Measurements from ENCODE around the gene MACROD1.
A peak's percentile ranks its signal among the peaks of the same experiment; 100 is the strongest.

MACROD1 gene

DNA sequence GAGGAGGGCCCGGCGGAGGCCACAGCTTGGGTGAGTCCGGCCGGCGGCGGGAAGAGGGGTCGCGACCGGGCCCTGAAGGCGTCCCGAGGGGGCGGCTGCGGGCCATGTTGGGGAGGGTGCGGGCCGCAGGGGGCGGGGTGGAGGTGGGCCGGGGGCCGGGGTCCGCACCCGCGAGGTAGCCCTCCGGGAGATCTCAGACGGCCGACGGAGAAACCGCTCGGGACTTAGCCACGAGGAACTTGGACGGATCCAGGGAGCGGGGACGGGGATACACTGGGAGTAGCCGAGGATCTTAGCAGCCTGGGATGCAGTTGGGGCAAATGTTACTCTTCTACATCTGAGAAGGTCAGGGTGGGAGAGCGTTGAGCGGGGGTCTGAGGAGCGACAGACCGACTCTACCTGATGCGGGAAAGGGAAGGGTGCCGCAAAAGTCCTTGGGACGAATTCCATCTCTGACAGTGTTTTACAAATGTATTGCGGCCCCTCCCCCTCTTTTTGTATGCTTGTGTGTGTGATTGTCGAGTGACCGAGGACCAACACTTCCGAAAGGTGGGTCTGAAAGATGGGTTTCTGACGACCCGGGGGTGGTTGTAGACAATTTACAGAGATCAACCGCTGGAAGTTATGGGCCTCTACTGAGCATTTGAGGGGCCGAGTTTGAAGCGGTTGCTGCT, 20.7 kb upstream of the MACROD1 start:
- Histone ChIP-seq H3K36me3 (ENCODE audit: control insufficient read depth in 1 of 2, insufficient read depth in 2 of 2, low read length in 2 of 2) (peaks cover 7 to 8% of the 10 kb centered on the region in 2 experiments), H4K12ac (ENCODE audit: low read depth, low read length) (peak overlapping the region; percentile 51), H3K4ac (ENCODE audit: low read depth, low read length) (peak overlapping the region; percentile 82), H3K4me3 (ENCODE audit: low read depth, low read length) (no peak overlapping the region), H2AFZ (ENCODE audit: insufficient read depth, low read length, poor library complexity) (no peak overlapping the region), H3K14ac (ENCODE audit: low read length) (peak overlapping the region; percentile 86), H2BK5ac (ENCODE audit: low read depth, low read length, poor library complexity) (no peak overlapping the region), H3K79me1 (ENCODE audit: low read length) (peaks cover 8% of the 10 kb centered on the region), H4K8ac (ENCODE audit: low read depth, low read length) (peak overlapping the region; percentile 23), H3K9me3 (ENCODE audit: insufficient read depth, low read depth, low read length) (no peaks in the 10 kb centered on the region), H3K27me3 (ENCODE audit: insufficient read depth, low read length) (no peaks in the 10 kb centered on the region), H3K23ac (ENCODE audit: low read length) (no peak overlapping the region), H3K27ac (ENCODE audit: low read depth, low read length) (peak overlapping the region; percentile 63), H2AK5ac (ENCODE audit: low read length) (peak overlapping the region; percentile 90), H4K91ac (ENCODE audit: low read depth, low read length) (peak overlapping the region; percentile 84), H3K4me2 (ENCODE audit: low read length) (no peak overlapping the region), H2BK12ac (ENCODE audit: low read length) (no peak overlapping the region), H2BK120ac (ENCODE audit: insufficient read depth, low read length, poor library complexity) (no peak overlapping the region), H3K4me1 (ENCODE audit: control insufficient read depth in 1 of 2, insufficient read depth in 2 of 2, low read length in 2 of 2) (peaks cover 0 to 3% of the 10 kb centered on the region in 2 experiments), H3K9ac (ENCODE audit: low read length) (peak overlapping the region; percentile 86), H3K18ac (ENCODE audit: low read length) (peak overlapping the region; percentile 64), H3K79me2 (ENCODE audit: control insufficient read depth, insufficient read depth, low read length, poor library complexity) (peaks cover 23% of the 10 kb centered on the region)
- DNase-seq, result no peak
- no CpG with 5 or more reads among the region's 48 CpGs for WGBS (ENCODE audit: extremely low coverage, insufficient coverage, insufficient read length)

DNA sequence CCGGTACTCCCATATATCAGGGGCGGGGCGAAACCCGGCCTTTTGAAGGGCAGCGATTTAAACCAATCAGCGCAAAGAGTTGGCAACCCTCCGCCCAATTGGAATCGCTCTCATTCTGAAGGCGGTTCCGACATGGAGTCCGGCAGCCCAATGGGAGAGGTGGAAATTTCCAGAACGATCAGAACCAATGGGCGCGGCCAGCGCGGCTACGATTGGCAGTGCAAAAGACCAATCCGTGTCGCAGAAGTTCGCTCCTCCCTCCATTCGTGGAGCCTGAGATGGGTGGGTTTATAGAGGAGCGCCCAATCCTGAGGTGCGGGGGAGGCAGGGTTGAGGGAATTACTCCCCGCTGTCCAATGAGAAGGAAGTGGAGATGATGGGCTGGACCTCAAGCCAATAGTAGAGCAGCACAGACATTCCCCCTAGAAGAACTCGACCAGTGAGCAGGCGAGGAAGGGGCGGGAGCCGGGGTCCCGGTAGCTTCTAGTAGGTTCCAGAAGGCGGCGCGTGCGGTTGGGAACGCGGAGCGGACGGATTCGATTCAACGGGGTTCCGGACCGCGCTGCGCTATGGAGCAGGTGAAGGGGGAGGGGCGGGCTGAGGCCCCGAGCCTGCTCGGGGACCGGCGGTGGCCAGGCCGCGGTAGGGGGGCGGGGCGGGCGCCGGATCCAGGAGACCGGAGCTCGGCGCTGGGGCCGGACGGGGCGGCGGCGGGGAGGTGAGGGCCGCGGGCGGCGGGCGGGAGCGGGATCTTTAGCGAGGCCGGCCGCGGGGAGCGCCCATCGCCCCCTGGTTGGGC, 20.0 kb upstream of the MACROD1 start, which contains the start of gene STIP1:
TSS of gene STIP1 (plus strand) at position 479 of the 799 bp plus-strand sequence. CDS start at position 570, 91 bp downstream.
- H2AK5ac ChIP-seq (ENCODE audit: low read length), result peak within 1 kb of the TSS; percentile 90
- H4K91ac ChIP-seq (ENCODE audit: low read depth, low read length), result peak within 1 kb of the TSS; percentile 84
- peak within 1 kb of the TSS; percentile 82 for H3K4ac ChIP-seq (ENCODE audit: low read depth, low read length)
- no peak within 1 kb of the TSS for H3K23ac ChIP-seq (ENCODE audit: low read length)
- H3K4me3 ChIP-seq (ENCODE audit: low read depth, low read length), result peak within 1 kb of the TSS; percentile 79
- H3K18ac ChIP-seq (ENCODE audit: low read length), result peak within 1 kb of the TSS; percentile 97
- peak within 1 kb of the TSS; percentile 72 for H2BK120ac ChIP-seq (ENCODE audit: insufficient read depth, low read length, poor library complexity)
- H2BK5ac ChIP-seq (ENCODE audit: low read depth, low read length, poor library complexity), result peak within 1 kb of the TSS; percentile 77
- peak within 1 kb of the TSS; percentile 92 for H4K8ac ChIP-seq (ENCODE audit: low read depth, low read length)
- no peak within 1 kb of the TSS for H2BK12ac ChIP-seq (ENCODE audit: low read length)
- H3K27me3 ChIP-seq (ENCODE audit: insufficient read depth, low read length), result no peaks in the 10 kb centered on the region
- H3K9ac ChIP-seq (ENCODE audit: low read length), result peak within 1 kb of the TSS; percentile 86
- H3K4me2 ChIP-seq (ENCODE audit: low read length), result peak within 1 kb of the TSS; percentile 69
- peaks cover 23% of the 10 kb centered on the region for H3K79me2 ChIP-seq (ENCODE audit: control insufficient read depth, insufficient read depth, low read length, poor library complexity)
- H4K12ac ChIP-seq (ENCODE audit: low read depth, low read length), result peak within 1 kb of the TSS; percentile 79
- peaks cover 5 to 7% of the 10 kb centered on the region in 2 experiments for H3K36me3 ChIP-seq (ENCODE audit: control insufficient read depth in 1 of 2, insufficient read depth in 2 of 2, low read length in 2 of 2)
- H3K27ac ChIP-seq (ENCODE audit: low read depth, low read length), result peak within 1 kb of the TSS; percentile 89
- peaks cover 0 to 5% of the 10 kb centered on the region in 2 experiments for H3K4me1 ChIP-seq (ENCODE audit: control insufficient read depth in 1 of 2, insufficient read depth in 2 of 2, low read length in 2 of 2)
- peak within 1 kb of the TSS; percentile 80 for H2AFZ ChIP-seq (ENCODE audit: insufficient read depth, low read length, poor library complexity)
- no peaks in the 10 kb centered on the region for H3K9me3 ChIP-seq (ENCODE audit: insufficient read depth, low read depth, low read length)
- peak within 1 kb of the TSS; percentile 92 for H3K14ac ChIP-seq (ENCODE audit: low read length)
- no CpG with 5 or more reads among the region's 74 CpGs for WGBS (ENCODE audit: extremely low coverage, insufficient coverage, insufficient read length)
- DNase-seq, result peak; percentile 100
- peaks cover 10% of the 10 kb centered on the region for H3K79me1 ChIP-seq (ENCODE audit: low read length)

DNA sequence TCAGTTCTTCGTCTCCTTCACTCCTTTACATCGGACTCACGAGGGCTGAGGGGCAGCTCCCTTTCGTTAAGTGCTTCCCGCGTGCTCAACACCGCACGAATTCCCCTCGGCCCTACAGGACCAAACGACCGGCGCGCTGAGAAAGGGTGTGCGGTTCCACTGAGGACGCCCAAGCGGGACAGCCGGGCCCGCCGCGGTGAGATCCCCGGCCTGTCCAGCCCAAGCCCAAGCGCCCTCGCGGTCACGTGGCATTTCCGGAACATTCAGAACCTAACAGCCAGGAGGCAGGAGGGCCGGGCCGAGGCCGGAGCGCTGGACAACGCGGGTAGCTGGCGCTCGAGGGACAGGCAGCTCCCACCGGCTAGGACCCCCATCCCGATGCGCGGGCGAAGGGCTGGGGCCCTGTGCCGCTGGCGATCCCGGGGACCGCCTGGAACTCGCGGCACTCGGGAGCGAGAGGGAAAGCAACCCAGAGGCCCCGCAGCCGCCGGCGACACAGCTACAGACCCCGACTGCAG, 19.3 kb upstream of the MACROD1 start:
- Histone ChIP-seq H2AFZ (ENCODE audit: insufficient read depth, low read length, poor library complexity) (peak overlapping the region; percentile 80), H2BK5ac (ENCODE audit: low read depth, low read length, poor library complexity) (peak overlapping the region; percentile 77), H3K14ac (ENCODE audit: low read length) (peak overlapping the region; percentile 92), H3K79me1 (ENCODE audit: low read length) (peaks cover 10% of the 10 kb centered on the region), H3K9ac (ENCODE audit: low read length) (peak overlapping the region; percentile 85), H3K4me3 (ENCODE audit: low read depth, low read length) (peak overlapping the region; percentile 79), H2BK12ac (ENCODE audit: low read length) (no peak overlapping the region), H3K9me3 (ENCODE audit: insufficient read depth, low read depth, low read length) (no peaks in the 10 kb centered on the region), H3K4me1 (ENCODE audit: control insufficient read depth in 1 of 2, insufficient read depth in 2 of 2, low read length in 2 of 2) (peaks cover 0 to 5% of the 10 kb centered on the region in 2 experiments), H3K36me3 (ENCODE audit: control insufficient read depth in 1 of 2, insufficient read depth in 2 of 2, low read length in 2 of 2) (peaks cover 2 to 4% of the 10 kb centered on the region in 2 experiments), H3K4me2 (ENCODE audit: low read length) (peak overlapping the region; percentile 69), H4K91ac (ENCODE audit: low read depth, low read length) (peak overlapping the region; percentile 84), H3K4ac (ENCODE audit: low read depth, low read length) (peak overlapping the region; percentile 49), H2BK120ac (ENCODE audit: insufficient read depth, low read length, poor library complexity) (peak overlapping the region; percentile 72), H3K18ac (ENCODE audit: low read length) (peak overlapping the region; percentile 97), H3K23ac (ENCODE audit: low read length) (no peak overlapping the region), H4K8ac (ENCODE audit: low read depth, low read length) (peak overlapping the region; percentile 92), H3K79me2 (ENCODE audit: control insufficient read depth, insufficient read depth, low read length, poor library complexity) (peaks cover 19% of the 10 kb centered on the region), H3K27me3 (ENCODE audit: insufficient read depth, low read length) (no peaks in the 10 kb centered on the region), H4K12ac (ENCODE audit: low read depth, low read length) (peak overlapping the region; percentile 79), H2AK5ac (ENCODE audit: low read length) (peak overlapping the region; percentile 61), H3K27ac (ENCODE audit: low read depth, low read length) (peak overlapping the region; percentile 89)
- no CpG with 5 or more reads among the region's 52 CpGs for WGBS (ENCODE audit: extremely low coverage, insufficient coverage, insufficient read length)
- peak; percentile 73 to 87 for DNase-seq

DNA sequence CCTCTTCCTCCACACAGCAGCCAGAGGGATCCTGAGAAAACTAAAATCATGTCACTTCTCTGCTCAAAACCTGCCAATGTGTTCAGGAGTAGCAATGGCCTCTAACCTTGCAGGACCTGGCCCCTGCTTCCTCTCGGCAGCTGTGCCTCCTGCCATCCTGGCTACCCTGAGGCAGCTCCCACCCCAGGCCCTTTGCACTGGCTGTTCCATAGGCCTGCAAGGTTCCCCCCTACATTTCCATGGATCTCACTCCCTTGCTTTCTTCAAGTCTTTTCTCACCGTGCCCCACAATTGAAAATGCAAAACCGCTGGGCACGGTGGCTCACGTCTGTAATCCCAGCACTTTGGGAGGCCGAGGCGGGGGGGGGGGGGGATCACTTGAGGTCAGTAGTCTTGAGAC, 18.0 kb upstream of the MACROD1 start:
- Histone ChIP-seq H2BK120ac (ENCODE audit: insufficient read depth, low read length, poor library complexity) (no peak overlapping the region), H3K14ac (ENCODE audit: low read length) (no peak overlapping the region), H3K9me3 (ENCODE audit: insufficient read depth, low read depth, low read length) (peaks cover 2% of the 10 kb centered on the region), H3K36me3 (ENCODE audit: control insufficient read depth in 1 of 2, insufficient read depth in 2 of 2, low read length in 2 of 2) (peaks cover 0 to 4% of the 10 kb centered on the region in 2 experiments), H3K27me3 (ENCODE audit: insufficient read depth, low read length) (no peaks in the 10 kb centered on the region), H3K79me1 (ENCODE audit: low read length) (peaks cover 10% of the 10 kb centered on the region), H2AK5ac (ENCODE audit: low read length) (no peak overlapping the region), H3K79me2 (ENCODE audit: control insufficient read depth, insufficient read depth, low read length, poor library complexity) (peaks cover 16% of the 10 kb centered on the region), H3K9ac (ENCODE audit: low read length) (no peak overlapping the region), H2BK5ac (ENCODE audit: low read depth, low read length, poor library complexity) (no peak overlapping the region), H3K4me2 (ENCODE audit: low read length) (no peak overlapping the region), H4K8ac (ENCODE audit: low read depth, low read length) (no peak overlapping the region), H3K27ac (ENCODE audit: low read depth, low read length) (no peak overlapping the region), H4K91ac (ENCODE audit: low read depth, low read length) (no peak overlapping the region), H4K12ac (ENCODE audit: low read depth, low read length) (no peak overlapping the region), H3K23ac (ENCODE audit: low read length) (no peak overlapping the region), H3K18ac (ENCODE audit: low read length) (peak overlapping the region; percentile 55), H3K4me3 (ENCODE audit: low read depth, low read length) (no peak overlapping the region), H3K4me1 (ENCODE audit: control insufficient read depth in 1 of 2, insufficient read depth in 2 of 2, low read length in 2 of 2) (peaks cover 0 to 5% of the 10 kb centered on the region in 2 experiments), H3K4ac (ENCODE audit: low read depth, low read length) (no peak overlapping the region), H2BK12ac (ENCODE audit: low read length) (no peak overlapping the region), H2AFZ (ENCODE audit: insufficient read depth, low read length, poor library complexity) (no peak overlapping the region)
- DNase-seq, result no peak
- WGBS (ENCODE audit: extremely low coverage, insufficient coverage, insufficient read length), result no CpG with 5 or more reads among the region's 7 CpGs

Measured in trophoblast cell (in vitro differentiated cells and primary cell).